NCI-H2107 (cell line): ENCODE measurements around the gene CKAP5.

Source experiments
- DNase-seq: peaks from one replicate; lab custom pipeline; 2025; lab: John Stamatoyannopoulos, UW

CKAP5 gene

DNA sequence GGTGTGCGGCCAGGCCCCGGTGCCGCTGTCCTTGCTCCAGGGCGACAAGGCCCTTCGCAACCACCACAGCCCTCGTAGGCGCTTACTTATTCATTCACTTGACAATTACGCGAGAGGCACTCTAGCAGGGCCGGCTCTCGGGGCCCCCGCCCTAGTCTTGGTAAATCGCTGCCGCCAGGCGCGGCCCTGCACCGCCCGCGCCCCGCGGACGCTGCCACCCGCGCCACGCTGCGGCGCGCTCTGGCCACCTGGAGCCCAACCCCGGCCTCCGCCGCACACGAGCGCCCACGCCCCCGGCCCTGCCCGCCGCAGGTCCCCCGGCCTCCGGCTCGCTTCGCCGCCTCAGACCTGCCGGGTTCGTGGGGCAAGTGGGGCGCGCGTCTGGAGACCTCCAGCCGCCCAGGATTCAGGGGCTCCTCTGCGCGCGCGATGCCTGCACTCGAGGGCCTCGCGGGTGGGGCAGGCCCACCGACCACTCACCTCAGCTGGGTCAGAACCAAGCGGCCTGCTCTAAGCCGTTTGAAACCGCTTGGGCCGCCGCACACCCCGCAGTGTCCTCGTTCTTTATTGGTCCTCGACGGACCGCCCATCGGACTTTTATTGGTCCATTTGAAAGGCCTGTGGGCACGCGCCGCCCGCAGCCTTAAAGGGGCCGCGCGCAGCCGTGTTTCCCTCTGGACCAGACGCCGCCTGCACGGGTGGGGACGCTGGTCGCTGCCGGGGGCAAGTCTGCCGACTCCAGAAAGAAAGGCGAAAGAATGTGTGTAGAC lies at the start of gene CKAP5:
TSS of gene CKAP5 (minus strand) at position 541 of the 770 bp plus-strand sequence. CDS start 25,049 bp downstream, outside the sequence.
- DNase-seq = peak; percentile 64

DNA sequence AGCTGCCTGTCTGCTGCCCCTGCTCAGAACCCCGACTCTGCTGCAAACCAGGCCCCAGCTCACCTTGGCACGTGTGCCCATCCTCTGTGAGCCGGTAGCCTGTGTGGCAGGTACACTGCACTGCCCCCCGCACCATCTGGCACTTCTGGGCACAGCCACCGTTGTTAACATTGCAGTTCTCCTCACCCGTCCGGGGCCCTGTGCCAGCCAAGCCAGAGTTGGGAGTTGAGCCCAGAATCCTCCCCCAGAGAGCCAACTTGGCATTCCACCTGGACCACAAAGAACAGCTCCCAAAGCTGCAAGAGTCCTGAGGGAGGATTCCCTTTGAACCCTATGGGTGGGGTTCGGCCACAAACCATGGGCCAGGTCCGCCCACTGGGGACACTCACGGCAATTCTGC lies 49.7 kb upstream of the CKAP5 start:
- DNase-seq = no peak

DNA sequence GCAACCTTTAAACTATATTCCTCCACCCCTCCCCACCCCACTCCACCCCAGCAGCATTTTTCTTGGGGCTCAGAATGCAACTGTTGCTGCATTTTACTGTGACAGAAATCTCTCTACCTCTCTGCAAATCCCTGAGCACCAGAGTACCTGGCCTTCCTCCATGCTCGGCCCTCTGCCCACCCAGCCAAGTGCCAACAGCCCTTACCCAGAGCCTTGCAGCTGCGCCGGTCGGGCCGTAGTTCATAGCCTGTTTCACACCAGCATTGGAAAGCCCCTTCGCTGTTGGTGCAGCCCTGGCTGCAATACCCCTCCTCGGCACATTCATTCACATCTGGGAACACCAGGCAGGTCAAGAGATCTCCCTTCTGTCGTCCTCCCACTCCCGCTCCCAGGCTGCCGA lies 48.9 kb upstream of the CKAP5 start:
- no peak for DNase-seq

DNA sequence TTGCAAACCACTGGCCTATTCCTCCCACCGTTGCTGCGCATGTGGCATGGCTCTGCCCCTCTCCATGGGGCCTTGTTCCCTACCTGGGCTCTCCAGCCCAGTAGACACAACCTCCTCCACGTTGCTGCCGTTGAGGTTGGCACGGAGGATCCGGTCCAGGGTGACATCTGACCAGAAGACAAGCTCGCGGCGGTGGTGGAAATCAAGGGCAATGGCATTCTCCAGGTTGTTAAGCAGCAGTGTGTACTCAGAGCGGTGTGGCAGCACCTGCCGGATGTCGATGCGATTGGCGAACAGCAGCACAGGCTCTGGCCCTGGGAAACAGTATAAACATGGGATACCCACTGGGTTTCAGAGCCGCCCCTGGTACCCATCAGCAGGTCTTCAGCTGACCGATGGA lies 48.4 kb upstream of the CKAP5 start:
- DNase-seq = no peak

DNA sequence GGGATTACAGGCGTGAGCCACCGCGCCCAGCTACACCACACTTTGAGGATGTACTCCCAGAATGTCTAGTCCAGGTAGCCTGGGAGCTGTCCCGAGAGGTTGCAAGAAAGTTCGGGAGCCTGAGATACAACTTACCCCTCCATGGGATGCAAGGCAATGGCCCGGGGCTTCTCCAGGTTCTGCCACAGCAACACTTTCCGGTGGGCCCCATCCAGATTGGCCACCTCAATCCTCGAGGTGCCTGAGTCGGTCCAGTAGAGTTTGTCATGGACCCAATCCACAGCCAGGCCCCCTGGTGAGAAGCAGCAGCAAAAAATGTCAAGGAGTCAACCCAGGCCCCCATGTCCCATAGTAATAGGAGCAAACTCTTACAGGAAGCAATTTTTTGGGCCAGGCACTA lies 46.8 kb upstream of the CKAP5 start:
- DNase-seq = no peak

DNA sequence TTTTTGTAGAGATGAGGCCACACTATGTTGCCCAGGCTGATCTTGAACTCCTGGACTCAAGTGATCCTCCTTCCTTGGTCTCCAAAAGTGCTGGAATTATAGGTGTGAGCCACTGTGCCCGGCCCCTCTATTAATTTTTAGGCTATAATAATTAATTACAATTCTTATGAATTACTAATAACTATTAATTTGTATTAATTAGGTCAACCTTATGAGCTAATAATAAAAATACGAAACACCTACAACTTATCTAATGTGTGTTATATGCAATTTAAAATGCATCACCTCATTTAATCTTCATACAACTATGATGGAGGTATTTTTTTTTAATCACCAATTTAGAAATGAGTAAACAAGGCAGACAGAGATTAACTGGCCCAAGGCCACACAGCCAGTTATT lies 46.0 kb upstream of the CKAP5 start:
- no peak for DNase-seq

DNA sequence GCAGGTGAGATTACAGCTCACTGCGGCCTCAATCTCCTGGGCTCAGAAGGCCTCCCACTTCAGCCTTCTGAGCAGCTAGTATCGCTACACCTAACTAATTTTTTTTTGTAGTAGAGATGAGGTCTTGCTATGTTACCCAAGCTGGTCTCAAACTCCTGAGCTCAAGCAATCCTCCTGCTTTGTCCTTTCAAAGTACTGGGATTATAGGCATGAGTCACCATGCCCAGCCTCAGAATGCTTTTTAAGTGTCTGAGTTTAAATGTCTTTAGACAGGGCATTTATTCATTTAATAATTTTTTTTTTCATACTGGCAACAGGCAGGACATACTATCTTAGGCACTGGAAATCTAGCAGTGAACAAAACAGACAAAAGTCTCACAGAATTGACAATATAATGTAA lies 44.6 kb upstream of the CKAP5 start:
- DNase-seq = no peak

DNA sequence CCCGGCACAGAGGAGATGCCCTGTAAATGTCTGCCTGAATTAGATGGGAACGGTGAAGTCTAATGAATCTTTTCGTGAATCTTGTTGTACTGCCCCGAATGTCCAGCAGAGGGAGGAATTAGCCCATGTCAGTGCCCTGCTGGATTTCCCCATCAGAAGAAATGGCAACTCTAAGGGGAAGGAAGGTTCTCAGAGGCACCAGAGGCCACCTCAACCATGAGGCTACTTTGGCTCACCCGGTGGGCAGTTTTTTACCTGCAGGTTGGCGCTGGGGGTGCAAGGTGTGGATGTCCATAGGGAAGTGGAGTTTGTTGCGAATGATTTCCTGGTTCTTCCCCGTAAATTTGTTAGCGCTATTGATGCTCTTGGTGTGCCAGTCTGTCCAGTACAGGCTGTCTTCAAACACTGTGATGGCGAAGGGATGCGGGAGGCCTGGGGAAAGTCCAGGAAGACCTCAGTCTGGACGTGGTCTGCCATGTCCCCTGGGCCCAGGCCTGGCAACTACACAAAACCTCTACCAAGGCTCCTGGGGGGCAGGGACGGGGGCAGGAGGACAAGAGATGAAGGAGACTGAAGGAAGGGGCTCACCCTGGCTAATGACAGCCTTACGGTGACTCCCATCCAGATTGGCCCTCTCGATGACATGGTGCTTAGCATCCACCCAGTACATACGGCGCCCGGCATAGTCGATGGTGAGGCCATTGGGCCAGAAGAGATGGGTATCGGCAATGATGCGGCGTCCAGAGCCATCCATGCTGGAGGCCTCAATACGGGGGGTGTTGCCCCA lies 43.8 kb upstream of the CKAP5 start:
- peak; percentile 74 for DNase-seq

DNA sequence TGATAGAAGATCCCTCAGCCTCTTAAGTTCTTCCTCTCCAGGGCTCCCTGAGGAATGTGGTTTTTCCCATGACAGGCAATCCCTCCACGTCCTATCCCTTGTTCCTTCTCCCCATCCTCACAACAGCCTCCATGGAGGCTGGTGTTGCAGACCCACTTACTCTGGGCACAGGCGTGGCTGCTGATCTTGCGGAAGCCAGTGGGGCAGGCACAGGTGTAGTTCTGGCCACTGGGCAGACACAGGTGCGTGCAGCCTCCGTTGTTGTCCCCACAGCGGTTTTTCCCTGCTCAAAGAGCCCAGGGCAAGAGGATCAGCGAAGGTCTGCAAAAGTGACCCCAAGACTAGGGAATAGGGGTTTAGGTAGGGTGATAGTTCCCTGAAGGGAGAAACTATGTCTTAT lies 43.2 kb upstream of the CKAP5 start:
- DNase-seq = no peak

DNA sequence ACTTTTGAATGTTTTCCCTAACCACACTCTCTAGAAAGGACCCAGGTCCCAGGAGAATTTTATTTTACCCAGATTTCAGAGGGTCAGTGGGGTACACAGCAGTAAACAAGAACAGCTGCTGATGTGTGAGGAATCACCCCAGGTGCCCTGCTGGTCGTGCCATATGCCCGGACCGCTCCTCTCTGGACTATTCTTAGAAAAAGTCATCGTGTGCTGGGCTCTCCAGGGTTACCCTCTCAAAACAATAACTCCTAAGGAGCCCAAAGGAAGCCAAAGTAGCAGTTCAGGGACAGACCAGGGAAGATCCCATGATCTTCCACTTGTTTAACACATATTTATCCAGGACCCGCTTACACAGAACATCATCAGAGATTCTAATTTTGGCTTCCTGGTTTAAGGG lies 42.6 kb upstream of the CKAP5 start:
- no peak for DNase-seq

DNA sequence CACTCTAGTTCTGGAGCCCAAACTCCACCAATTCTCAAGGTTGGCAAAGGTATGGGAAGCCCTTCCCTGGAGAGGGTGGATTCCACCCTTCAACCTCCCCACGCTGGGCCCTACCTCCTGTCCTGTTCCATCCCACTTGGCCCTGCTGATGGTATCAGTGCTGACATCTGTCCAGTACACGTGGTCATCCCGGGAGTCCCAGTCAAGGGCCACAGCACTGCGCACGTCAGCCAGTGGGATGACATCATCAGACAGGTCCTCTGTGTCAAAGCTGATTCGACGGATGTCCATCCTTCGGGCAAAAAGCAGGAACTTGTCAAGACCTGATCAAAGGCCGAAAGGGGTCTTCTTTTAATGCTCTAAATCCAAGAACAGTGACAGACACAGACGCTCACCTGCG lies 40.1 kb upstream of the CKAP5 start:
- no peak for DNase-seq

DNA sequence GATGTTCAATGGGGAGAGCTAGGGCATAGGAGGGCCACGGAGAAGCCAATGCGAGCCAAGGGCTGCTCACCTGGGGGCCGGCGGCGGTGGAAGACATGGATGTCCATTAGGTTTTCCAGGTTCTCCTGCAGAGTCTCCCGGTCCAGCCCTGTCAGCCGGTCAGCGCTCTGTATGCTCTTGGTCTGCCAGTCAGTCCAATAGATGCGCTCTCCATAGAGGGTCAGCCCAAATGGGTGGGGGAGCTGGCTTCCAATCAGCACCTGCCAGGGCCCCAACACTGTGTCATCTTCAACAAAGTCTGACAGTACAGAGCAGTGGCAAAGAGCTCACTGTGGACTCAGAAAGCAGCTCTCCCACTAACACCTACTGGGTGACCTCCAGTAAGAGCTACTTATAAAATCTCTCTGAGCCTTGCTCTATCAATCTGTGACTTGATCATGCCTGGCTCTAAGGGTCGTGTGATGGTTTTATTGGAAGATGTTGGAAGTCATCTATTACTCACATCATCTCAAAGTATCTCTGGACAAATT lies 33.0 kb upstream of the CKAP5 start:
- DNase-seq = no peak

DNA sequence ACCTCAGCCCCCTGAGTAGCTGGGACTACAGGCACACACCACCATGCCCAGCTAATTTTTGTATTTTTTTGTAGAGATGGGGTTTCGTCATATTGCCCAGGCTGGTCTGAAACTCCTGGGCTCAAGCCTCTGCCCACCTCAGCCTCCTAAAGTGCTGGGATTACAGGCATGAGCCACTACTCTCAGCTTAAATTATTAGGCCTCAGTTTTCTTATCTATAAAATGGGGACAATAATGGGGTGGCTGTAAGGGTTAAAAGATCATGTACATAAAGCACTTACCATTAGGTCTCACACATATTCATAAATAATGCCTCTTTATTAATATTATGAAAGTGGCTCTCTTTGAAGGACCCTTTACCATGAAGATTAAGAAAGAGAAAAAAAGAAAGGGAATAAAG lies 31.5 kb upstream of the CKAP5 start:
- no peak for DNase-seq

DNA sequence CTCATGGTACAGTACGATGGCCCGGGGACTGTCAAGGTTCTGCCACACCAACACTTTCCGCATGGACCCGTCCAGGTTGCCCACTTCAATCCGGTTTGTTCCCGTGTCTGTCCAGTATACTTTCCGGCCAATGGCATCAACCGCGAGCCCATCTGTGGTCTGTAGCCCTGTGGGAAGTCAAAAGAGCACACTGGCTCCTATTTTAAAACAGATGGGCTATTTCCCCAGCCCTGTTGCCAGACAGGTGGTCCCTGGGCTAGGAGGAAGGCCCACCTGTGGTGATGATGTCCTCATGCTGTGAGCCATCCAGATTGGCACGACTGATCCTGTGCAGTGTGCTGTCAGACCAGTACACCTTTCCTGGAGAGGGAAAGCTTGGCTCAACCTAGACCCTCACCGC lies 30.4 kb upstream of the CKAP5 start:
- DNase-seq = no peak

DNA sequence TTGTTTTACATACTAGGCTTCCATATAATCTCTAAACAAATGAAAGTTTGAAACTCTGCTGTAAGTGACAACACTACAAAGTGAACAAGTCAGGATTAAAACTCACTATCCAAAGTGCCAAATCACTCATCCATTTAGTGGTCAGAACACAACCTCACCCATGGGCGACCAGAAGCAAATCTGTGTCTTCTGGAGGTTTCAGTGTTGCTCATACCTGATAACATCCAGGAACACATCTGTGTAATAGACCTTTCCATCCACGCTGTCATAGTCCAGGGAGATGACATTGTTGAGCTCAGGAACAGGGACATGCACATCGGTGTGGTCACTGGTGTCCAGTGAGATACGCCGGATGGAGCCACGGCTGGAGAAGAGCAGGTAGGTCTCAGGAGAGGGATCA lies 28.5 kb upstream of the CKAP5 start:
- no peak for DNase-seq

DNA sequence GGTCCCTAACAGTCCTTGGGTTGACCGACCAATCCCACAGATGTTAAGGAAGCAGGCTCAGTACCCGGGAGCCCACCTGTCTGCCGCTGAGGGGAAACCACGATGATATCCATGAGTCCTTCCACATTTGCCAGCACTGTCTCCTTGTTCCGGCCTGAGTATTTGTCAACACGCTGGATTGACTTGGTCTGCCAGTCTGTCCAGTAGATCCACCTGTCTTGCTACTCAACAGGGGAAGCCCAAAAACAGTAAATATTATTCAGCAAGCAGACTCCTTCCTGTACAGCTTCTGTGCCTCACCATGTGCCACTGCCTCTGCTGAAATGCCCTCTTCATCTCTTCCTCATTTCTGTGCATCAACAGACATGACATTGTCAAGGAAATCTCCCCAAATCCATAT lies 22.8 kb upstream of the CKAP5 start:
- DNase-seq = no peak

DNA sequence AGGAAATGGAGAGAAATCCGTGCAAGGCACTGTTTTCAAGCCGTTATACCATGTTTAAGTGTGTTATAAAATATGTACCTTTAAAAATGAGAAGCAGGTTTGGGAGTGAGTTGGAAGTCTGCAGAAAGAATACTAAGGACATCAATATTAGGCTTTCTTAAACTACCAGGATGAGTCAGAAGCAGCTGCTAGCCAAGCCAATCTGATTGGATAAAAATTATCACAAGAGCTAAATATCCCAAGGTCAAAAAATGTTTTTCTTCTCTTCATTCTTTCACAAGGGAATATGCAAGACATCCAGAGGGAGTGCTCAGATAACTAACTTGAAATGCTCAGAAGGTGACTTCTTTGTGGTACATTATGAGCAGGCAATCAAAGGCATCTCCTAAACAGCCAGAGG lies 19.3 kb upstream of the CKAP5 start:
- no peak for DNase-seq

DNA sequence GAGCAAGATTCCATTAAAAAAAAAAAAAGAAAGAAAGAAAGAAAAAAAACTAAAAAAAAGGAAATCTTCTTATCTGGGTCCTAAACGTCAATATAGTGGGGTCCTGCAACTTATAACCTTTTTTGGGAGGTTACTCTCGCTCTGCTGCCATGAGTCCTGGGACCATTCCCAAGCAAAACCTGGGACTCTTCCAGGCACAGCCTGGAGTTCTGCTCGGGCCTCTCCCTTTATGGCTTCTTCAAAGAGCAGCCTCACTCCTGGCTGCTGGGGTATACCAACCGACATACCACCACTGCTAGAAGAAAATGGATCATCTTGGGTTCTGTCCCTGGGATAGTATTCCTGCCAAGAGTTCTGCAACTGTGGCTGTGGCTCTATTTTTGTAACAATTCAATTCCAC lies 14.1 kb upstream of the CKAP5 start:
- no peak for DNase-seq

DNA sequence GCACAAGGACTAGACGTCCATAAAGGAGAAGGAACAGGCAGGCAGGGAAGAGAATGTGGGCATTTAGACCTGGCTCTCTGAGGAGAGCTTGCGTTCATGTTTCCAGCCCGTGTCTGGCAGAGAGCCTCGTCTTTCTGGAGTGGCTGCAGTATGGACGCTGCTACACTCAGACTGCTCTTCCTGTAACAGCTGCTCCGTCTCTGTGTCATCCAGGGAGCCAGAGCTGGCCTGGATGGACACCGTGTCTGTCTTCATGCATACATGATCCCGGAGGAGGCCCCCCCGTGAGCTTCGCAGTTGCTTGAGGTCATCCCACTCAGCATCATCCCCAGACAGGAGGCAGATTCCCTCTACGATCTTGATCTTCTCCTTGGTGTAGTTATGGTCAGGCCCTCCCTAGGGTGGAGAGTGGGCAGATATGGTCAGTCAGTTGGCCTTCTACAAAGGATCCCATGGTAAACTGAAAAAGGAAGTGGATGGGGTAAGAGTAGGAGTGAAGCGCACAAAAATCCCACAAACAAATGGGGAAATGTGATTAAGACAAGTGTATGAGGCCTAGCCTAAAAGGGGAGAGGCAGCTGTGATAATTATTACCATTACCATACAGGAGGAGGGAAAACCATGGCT lies 13.0 kb upstream of the CKAP5 start:
- no peak for DNase-seq

DNA sequence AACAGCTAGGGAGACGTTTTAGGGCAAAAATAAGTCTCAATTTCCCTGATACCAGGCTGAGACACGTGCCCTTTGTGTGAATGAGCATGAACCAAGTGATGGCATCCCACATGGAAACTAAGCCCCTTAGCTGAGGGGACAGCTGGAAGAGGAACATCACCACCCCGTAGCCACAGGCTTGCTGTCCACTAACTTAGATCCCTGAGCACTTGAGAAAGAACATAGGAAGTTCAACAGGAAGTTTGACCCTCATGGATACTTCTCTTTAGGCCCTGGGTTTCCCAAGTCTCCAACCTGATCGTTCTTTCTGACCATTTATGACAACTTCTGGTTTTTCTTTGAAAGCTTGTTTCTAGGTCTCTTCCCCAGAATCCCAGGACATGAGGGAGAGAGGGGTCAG lies 11.6 kb upstream of the CKAP5 start:
- no peak for DNase-seq

DNA sequence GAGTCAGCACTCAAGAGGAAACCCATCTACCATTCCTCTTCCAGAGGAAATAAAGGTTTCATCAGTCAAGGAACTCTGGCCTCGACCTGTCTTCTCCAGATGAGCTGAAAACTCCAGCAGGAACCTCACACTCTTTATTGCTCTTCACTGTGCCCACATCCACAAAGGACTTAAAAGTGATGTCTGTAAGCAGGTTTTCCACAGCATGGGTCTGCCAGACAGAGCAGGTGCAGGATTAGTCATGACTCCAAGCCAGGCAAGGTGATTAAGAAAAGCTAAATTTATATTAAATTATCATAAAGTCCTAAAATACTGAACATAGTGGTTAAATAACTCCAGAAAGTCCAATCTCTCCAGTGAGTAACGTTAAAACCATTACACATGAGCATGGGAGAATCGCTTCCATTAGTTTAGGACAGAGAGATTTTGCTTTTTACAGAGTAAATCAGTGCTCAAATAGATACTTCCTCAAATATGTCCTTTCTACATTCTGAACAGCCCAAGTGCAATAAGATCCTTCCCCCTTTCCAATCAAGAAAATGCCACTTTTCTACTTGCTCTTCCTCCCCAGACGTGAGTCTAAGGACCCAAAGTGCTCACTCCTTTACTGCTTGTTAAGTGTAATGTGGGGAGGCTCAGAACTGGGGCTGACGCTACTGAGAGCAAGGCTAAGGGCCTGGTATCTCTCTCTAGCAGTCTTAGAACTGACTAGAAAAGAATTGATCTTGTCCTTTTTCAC lies 10.7 kb upstream of the CKAP5 start:
- no peak for DNase-seq

DNA sequence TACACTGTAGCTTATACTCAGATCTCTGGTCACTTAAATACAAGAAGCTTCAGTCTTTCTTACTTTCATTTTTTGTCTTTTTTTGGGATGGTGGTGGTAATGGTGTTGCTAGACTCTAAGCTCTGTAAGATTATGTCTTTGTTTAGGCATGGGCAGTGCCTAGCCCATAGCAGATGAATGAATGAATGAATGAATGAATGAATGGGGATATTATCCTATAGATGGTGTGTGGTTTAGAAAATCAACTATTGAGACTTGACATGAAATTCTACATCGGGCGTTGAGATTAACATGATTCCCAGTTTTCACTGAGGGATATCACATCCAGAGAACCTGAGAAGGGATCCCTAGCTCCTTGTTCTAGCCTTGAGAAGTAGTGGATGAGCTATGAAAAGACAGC lies 9.8 kb upstream of the CKAP5 start:
- no peak for DNase-seq
